Neural progenitor cell (in vitro differentiated cells): ENCODE data around the gene SRGAP3. TPM values are rescaled to one million over a fixed set of nuclear protein-coding genes. Genes with fewer than 3 reads are reported as not detected.
A peak's percentile ranks its signal among the peaks of the same experiment; 100 is the strongest.

Source experiments
- DNase-seq: peaks from one replicate; pipeline ENCODE4 v3.0.0-alpha.2; 2016; ENCODE audit warnings: low spot score
- H2AFZ ChIP-seq: fragments of 200-600 bp; sonication (generic); replicated peaks from 2 replicates; pipeline ENCODE4 v1.6.1; 2016; ENCODE audit warnings: antibody characterized with exemption
- H3F3A ChIP-seq: fragments of 200-600 bp; sonication (generic); 2 replicates; pipeline ENCODE4 v1.6.1; 2016; ENCODE audit warnings: antibody characterized with exemption, low read depth
- H3K27ac ChIP-seq: fragments of 200-600 bp; sonication (generic); 2 replicates; pipeline ENCODE4 v1.5.1; 2016; ENCODE audit warnings: mild to moderate bottlenecking
- H3K27me3 ChIP-seq: fragments of 200-600 bp; sonication (generic); 2 replicates; pipeline ENCODE4 v1.6.1; 2016; ENCODE audit warnings: mild to moderate bottlenecking, moderate library complexity
- H3K36me3 ChIP-seq: fragments of 200-600 bp; sonication (generic); 2 replicates; pipeline ENCODE4 v1.5.1; 2016
- H3K4me1 ChIP-seq: fragments of 200-600 bp; sonication (generic); 2 replicates; pipeline ENCODE4 v1.6.1; 2016; ENCODE audit warnings: mixed run types
- H3K4me2 ChIP-seq: fragments of 200-600 bp; sonication (generic); 2 replicates; pipeline ENCODE4 v1.6.1; 2016
- H3K4me3 ChIP-seq: fragments of 200-600 bp; sonication (generic); 2 replicates; pipeline ENCODE4 v1.5.1; 2016
- H3K79me2 ChIP-seq: fragments of 200-600 bp; sonication (generic); 2 replicates; pipeline ENCODE4 v1.6.1; 2016; ENCODE audit warnings: low read depth
- H3K9ac ChIP-seq: fragments of 200-600 bp; sonication (generic); 2 replicates; pipeline ENCODE4 v1.6.1; 2016
- H3K9me3 ChIP-seq: fragments of 200-600 bp; sonication (generic); 2 replicates; pipeline ENCODE4 v1.5.1; 2016; ENCODE audit warnings: low read depth
- H4K20me1 ChIP-seq: fragments of 200-600 bp; sonication (generic); 2 replicates; pipeline ENCODE4 v1.6.1; 2016; ENCODE audit warnings: low read depth
- H3K27ac Mint-ChIP-seq: 3 replicates; pipeline ENCODE4 v1.8.0; 2021; ENCODE audit warnings: mixed read lengths
- H3K27me3 Mint-ChIP-seq: 2 replicates; pipeline ENCODE4 v1.8.0; 2022; ENCODE audit warnings: low read depth, mild to moderate bottlenecking, inconsistent platforms, moderate library complexity, mixed read lengths; ENCODE audit not compliant: insufficient read depth
- H3K36me3 Mint-ChIP-seq: 3 replicates; pipeline ENCODE4 v1.8.0; 2021; ENCODE audit warnings: mixed read lengths
- H3K4me1 Mint-ChIP-seq: 3 replicates; pipeline ENCODE4 v1.8.0; 2021; ENCODE audit warnings: mixed read lengths
- H3K4me3 Mint-ChIP-seq: 3 replicates; pipeline ENCODE4 v1.8.0; 2021; ENCODE audit warnings: mild to moderate bottlenecking, moderate library complexity, mixed read lengths
- H3K9me3 Mint-ChIP-seq: 3 replicates; pipeline ENCODE4 v1.8.0; 2020; ENCODE audit warnings: mixed read lengths
- CTCF ChIP-seq: fragments of 200-600 bp; sonication (generic); IDR thresholded peaks from 2 replicates; pipeline ENCODE4 v1.5.1; 2017; ENCODE audit warnings: antibody characterized with exemption, mild to moderate bottlenecking
- EZH2 ChIP-seq: fragments of 200-600 bp; sonication (generic); IDR thresholded peaks from 2 replicates; pipeline ENCODE4 v1.6.1; 2017; ENCODE audit warnings: antibody characterized with exemption, mild to moderate bottlenecking, moderate library complexity
- EZH2phosphoT487 ChIP-seq: fragments of 200-600 bp; sonication (generic); IDR thresholded peaks from 2 replicates; pipeline ENCODE4 v1.6.1; 2017; ENCODE audit warnings: antibody characterized with exemption
- total RNA-seq: library from RNA; depleted of rRNA; stranded (reverse); fragments of >200 nt; gene quantifications from 2 replicates; pipeline ENCODE4 v1.2.3, GENCODE V29; 2015; ENCODE audit warnings: low replicate concordance

The SRGAP3 gene
- total RNA-seq, 1 donor from 2014 or later = 59.3 TPM

DNA sequence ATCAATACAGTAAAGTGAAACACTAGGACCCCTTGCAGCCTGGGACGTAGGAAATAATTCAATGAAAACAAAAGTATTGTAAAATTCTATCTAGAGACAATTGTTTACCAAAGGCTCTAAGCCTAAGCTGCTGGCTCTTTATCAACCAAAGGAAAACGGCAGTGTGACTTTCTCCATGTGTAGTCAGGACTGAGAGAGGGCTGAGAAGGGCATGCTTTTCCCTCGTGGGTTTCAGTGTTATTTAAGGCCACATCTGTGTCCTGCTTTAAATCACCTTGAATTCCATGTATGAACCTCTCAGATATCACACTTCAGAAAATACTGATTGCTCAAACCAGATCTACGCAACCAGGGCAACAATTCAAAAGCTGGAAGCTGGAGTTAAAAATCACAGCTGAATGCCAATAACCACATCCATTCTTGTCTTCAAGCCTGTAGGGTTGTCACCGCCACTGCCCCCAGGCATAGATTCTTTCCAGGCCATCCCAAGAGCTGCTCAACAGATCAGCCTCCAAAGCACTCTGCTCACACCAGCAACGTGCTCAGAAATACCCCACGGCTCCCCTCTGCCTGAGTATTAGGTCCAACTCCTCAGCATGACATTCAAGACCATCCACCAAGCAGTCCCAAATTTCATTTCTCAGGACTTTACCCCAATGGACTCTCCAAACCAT, 124.0 kb downstream of the SRGAP3 start:
- Histone ChIP-seq H3K9me3 (no peaks in the 10 kb centered on the region), H3K4me3 (no peak overlapping the region), H3K9ac (no peak overlapping the region), H2AFZ (no peak overlapping the region), H3K79me2 (no peaks in the 10 kb centered on the region), H3K27me3 (no peaks in the 10 kb centered on the region), H3F3A (peaks cover 7% of the 10 kb centered on the region), H3K4me2 (no peak overlapping the region), H4K20me1 (no peaks in the 10 kb centered on the region), H3K36me3 (no peaks in the 10 kb centered on the region), H3K4me1 (peaks cover 19% of the 10 kb centered on the region), H3K27ac (no peak overlapping the region)
- Mint-ChIP-seq H3K36me3 (peaks cover 16% of the 10 kb centered on the region), H3K4me1 (peaks cover 31% of the 10 kb centered on the region), H3K27me3 (peaks cover 5% of the 10 kb centered on the region), H3K4me3 (no peak overlapping the region), H3K9me3 (no peaks in the 10 kb centered on the region), H3K27ac (peak overlapping the region; percentile 22)
- TF ChIP-seq EZH2 = no peak
- TF ChIP-seq CTCF = no peak
- TF ChIP-seq EZH2phosphoT487 = no peak
- no peak for DNase-seq

- no peak overlapping the region for H3K4me3 ChIP-seq
- DNase-seq = peak; percentile 17
- Mint-ChIP-seq H3K27ac (peak overlapping the region; percentile 22), H3K4me3 (no peak overlapping the region), H3K9me3 (no peaks in the 10 kb centered on the region), H3K27me3 (peaks cover 5% of the 10 kb centered on the region), H3K36me3 (peaks cover 21% of the 10 kb centered on the region), H3K4me1 (peaks cover 28% of the 10 kb centered on the region)
- peaks cover 7% of the 10 kb centered on the region for H3F3A ChIP-seq
- H3K9me3 ChIP-seq = no peaks in the 10 kb centered on the region
- H3K4me2 ChIP-seq = no peak overlapping the region
- no peaks in the 10 kb centered on the region for H3K36me3 ChIP-seq
- no peaks in the 10 kb centered on the region for H3K79me2 ChIP-seq
- no peaks in the 10 kb centered on the region for H3K27me3 ChIP-seq
- no peaks in the 10 kb centered on the region for H4K20me1 ChIP-seq
- H3K4me1 ChIP-seq = peaks cover 19% of the 10 kb centered on the region
- TF ChIP-seq EZH2 = no peak
- no peak for TF ChIP-seq CTCF
- no peak for TF ChIP-seq EZH2phosphoT487
- no peak overlapping the region for H2AFZ ChIP-seq
- no peak overlapping the region for H3K27ac ChIP-seq
- H3K9ac ChIP-seq = no peak overlapping the region
These were observed 124.7 kb downstream of the SRGAP3 start for GRCh38 chr3:9124730-9125129.

- TF ChIP-seq CTCF = no peak
- no peak for TF ChIP-seq EZH2phosphoT487
- no peak for TF ChIP-seq EZH2
- H3K27ac Mint-ChIP-seq = no peak overlapping the region
- no peak for DNase-seq
- Histone ChIP-seq H3K4me1 (peaks cover 19% of the 10 kb centered on the region), H3K79me2 (no peaks in the 10 kb centered on the region), H3K27ac (no peak overlapping the region), H3K36me3 (no peaks in the 10 kb centered on the region), H3K27me3 (no peaks in the 10 kb centered on the region), H3F3A (peaks cover 7% of the 10 kb centered on the region), H4K20me1 (no peaks in the 10 kb centered on the region), H2AFZ (no peak overlapping the region), H3K9me3 (no peaks in the 10 kb centered on the region), H3K4me2 (no peak overlapping the region), H3K9ac (no peak overlapping the region), H3K4me3 (no peak overlapping the region)
- peaks cover 5% of the 10 kb centered on the region for H3K27me3 Mint-ChIP-seq
- peaks cover 28% of the 10 kb centered on the region for H3K4me1 Mint-ChIP-seq
- no peak overlapping the region for H3K4me3 Mint-ChIP-seq
- peaks cover 28% of the 10 kb centered on the region for H3K36me3 Mint-ChIP-seq
- H3K9me3 Mint-ChIP-seq = no peaks in the 10 kb centered on the region
These were observed 125.6 kb downstream of the SRGAP3 start for GRCh38 chr3:9123840-9124239.
